ENCODE data around the gene FANCC.

FANCC gene

GRCh38 chr9:95124582-95125367, 192.7 kb downstream of the FANCC start:
- DNase-seq (ENCODE audit: low read depth in 2 of 2) = no peak

- no peak for DNase-seq (ENCODE audit: low read depth in 2 of 2)
These were observed 196.6 kb downstream of the FANCC start for GRCh38 chr9:95120781-95121370.

- DNase-seq (ENCODE audit: low read depth in 2 of 2) = no peak
These were observed 198.9 kb downstream of the FANCC start for GRCh38 chr9:95118596-95118995.

GRCh38 chr9:95116808-95117204, 200.7 kb downstream of the FANCC start:
- no peak for DNase-seq (ENCODE audit: low read depth in 2 of 2)

- no peak for DNase-seq (ENCODE audit: low read depth in 2 of 2)
These were observed 201.3 kb downstream of the FANCC start for GRCh38 chr9:95116002-95116807.

GRCh38 chr9:95115104-95115503, 202.4 kb downstream of the FANCC start:
- DNase-seq (ENCODE audit: low read depth in 2 of 2) = no peak

- DNase-seq (ENCODE audit: low read depth in 2 of 2) = no peak
These were observed 204.9 kb downstream of the FANCC start for GRCh38 chr9:95112436-95113280.

- no peak for DNase-seq (ENCODE audit: low read depth in 2 of 2)
These were observed 205.8 kb downstream of the FANCC start for GRCh38 chr9:95111716-95112115.

- DNase-seq (ENCODE audit: low read depth in 2 of 2) = no peak
These were observed 206.5 kb downstream of the FANCC start for GRCh38 chr9:95110921-95111525.

GRCh38 chr9:95109456-95109855, 208.1 kb downstream of the FANCC start:
- DNase-seq (ENCODE audit: low read depth in 2 of 2) = no peak

GRCh38 chr9:95108777-95109176, 208.7 kb downstream of the FANCC start:
- DNase-seq (ENCODE audit: low read depth in 2 of 2) = no peak

GRCh38 chr9:95107976-95108375, 209.5 kb downstream of the FANCC start:
- no peak for DNase-seq (ENCODE audit: low read depth in 2 of 2)

- no peak for DNase-seq (ENCODE audit: low read depth in 2 of 2)
These were observed 210.3 kb downstream of the FANCC start for GRCh38 chr9:95107001-95107749.

- no peak for DNase-seq (ENCODE audit: low read depth in 2 of 2)
These were observed 211.8 kb downstream of the FANCC start for GRCh38 chr9:95105519-95106287.

GRCh38 chr9:95104980-95105379, 212.5 kb downstream of the FANCC start:
- no peak for DNase-seq (ENCODE audit: low read depth in 2 of 2)

- DNase-seq (ENCODE audit: low read depth in 2 of 2) = no peak
These were observed 212.9 kb downstream of the FANCC start for GRCh38 chr9:95104581-95104960.

- DNase-seq (ENCODE audit: low read depth in 2 of 2) = no peak
These were observed 213.5 kb downstream of the FANCC start for GRCh38 chr9:95103871-95104580.

- no peak for DNase-seq (ENCODE audit: low read depth in 2 of 2)
These were observed 214.2 kb downstream of the FANCC start for GRCh38 chr9:95103281-95103771.

- no peak for DNase-seq (ENCODE audit: low read depth in 2 of 2)
These were observed 214.9 kb downstream of the FANCC start for GRCh38 chr9:95102572-95102971.

Data from stimulated activated CD8-positive, alpha-beta memory T cell treated with anti-CD3 and anti-CD28 coated beads, Interleukin-7, amount 100 ng/mL, for 4 hours (primary cell).